HG03095 (cell line): ENCODE results near the gene ROCK1.
"Not testable (repeated sequence)": the region's sequence is repeated elsewhere in the genome, so short reads cannot be mapped to it uniquely, and the experiment has no call there.

Source experiments
- ATAC-seq: cut with Tn5 transposase; IDR thresholded peaks from one replicate; pipeline ENCODE4 v1.9.1; 2021; ENCODE audit warnings: moderate library complexity; ENCODE audit not compliant: unreplicated experiment

The ROCK1 gene

GRCh38 chr18:21054252-21054821, 57.3 kb downstream of the ROCK1 start:
- no peak for ATAC-seq

GRCh38 chr18:21053127-21053526, 58.5 kb downstream of the ROCK1 start:
- ATAC-seq = no peak

GRCh38 chr18:21052385-21052784, 59.2 kb downstream of the ROCK1 start:
- ATAC-seq = no peak

- ATAC-seq = no peak
These were observed 60.0 kb downstream of the ROCK1 start for GRCh38 chr18:21051620-21052019.

- no peak for ATAC-seq
These were observed 62.3 kb downstream of the ROCK1 start for GRCh38 chr18:21049306-21049705.

- ATAC-seq = no peak
These were observed 64.5 kb downstream of the ROCK1 start for GRCh38 chr18:21047126-21047525.

GRCh38 chr18:21040466-21040865, 71.1 kb downstream of the ROCK1 start:
- no peak for ATAC-seq

- ATAC-seq = no peak
These were observed 73.4 kb downstream of the ROCK1 start for GRCh38 chr18:21038201-21038600.

- no peak for ATAC-seq
These were observed 79.8 kb downstream of the ROCK1 start for GRCh38 chr18:21031845-21032244.

GRCh38 chr18:21018257-21018656, 93.4 kb downstream of the ROCK1 start:
- ATAC-seq = not testable (repeated sequence)

GRCh38 chr18:21012308-21012707, 99.3 kb downstream of the ROCK1 start:
- ATAC-seq = no peak

- ATAC-seq = no peak
These were observed 106.9 kb downstream of the ROCK1 start for GRCh38 chr18:21004726-21005125.

- no peak for ATAC-seq
These were observed 110.9 kb downstream of the ROCK1 start for GRCh38 chr18:21000667-21001066.

- no peak for ATAC-seq
These were observed 114.2 kb downstream of the ROCK1 start for GRCh38 chr18:20997371-20997770.

GRCh38 chr18:20996418-20996817, 115.2 kb downstream of the ROCK1 start:
- no peak for ATAC-seq

- ATAC-seq = no peak
These were observed 122.9 kb downstream of the ROCK1 start for GRCh38 chr18:20988726-20989125.

GRCh38 chr18:20975077-20975476, 136.5 kb downstream of the ROCK1 start:
- ATAC-seq = no peak

- ATAC-seq = no peak
These were observed 139.7 kb downstream of the ROCK1 start for GRCh38 chr18:20971886-20972267.

- ATAC-seq = no peak
These were observed 144.8 kb downstream of the ROCK1 start for GRCh38 chr18:20966795-20967194.

- ATAC-seq = no peak
These were observed 148.6 kb downstream of the ROCK1 start for GRCh38 chr18:20963027-20963426.

GRCh38 chr18:20960735-20961134, 150.9 kb downstream of the ROCK1 start:
- ATAC-seq = no peak

GRCh38 chr18:20950827-20951226, 160.8 kb downstream of the ROCK1 start:
- not testable (repeated sequence) for ATAC-seq
